Choroid plexus epithelial cell (primary cell): Measurements from ENCODE around the gene KRTAP5-3.
"Not testable (repeated sequence)": the region's sequence is repeated elsewhere in the genome, so short reads cannot be mapped to it uniquely, and the experiment has no call there.

Experiments
- DNase-seq: peaks from one replicate; pipeline ENCODE4 v3.0.0-alpha.2; 2010; ENCODE audit warnings: low read depth
- H3K4me3 ChIP-seq: 2 replicates; pipeline ENCODE4 v1.5.1; 2011; ENCODE audit warnings: low read depth, mild to moderate bottlenecking, control low read depth, low read length, moderate library complexity
- TF ChIP-seq, protein P1 (sequence below): conservative IDR thresholded peaks from 2 replicates; pipeline ENCODE4 v1.5.1; 2011; ENCODE audit warnings: low read depth, mild to moderate bottlenecking, control low read depth, inconsistent platforms, low read length, moderate library complexity

Gene KRTAP5-3

DNA sequence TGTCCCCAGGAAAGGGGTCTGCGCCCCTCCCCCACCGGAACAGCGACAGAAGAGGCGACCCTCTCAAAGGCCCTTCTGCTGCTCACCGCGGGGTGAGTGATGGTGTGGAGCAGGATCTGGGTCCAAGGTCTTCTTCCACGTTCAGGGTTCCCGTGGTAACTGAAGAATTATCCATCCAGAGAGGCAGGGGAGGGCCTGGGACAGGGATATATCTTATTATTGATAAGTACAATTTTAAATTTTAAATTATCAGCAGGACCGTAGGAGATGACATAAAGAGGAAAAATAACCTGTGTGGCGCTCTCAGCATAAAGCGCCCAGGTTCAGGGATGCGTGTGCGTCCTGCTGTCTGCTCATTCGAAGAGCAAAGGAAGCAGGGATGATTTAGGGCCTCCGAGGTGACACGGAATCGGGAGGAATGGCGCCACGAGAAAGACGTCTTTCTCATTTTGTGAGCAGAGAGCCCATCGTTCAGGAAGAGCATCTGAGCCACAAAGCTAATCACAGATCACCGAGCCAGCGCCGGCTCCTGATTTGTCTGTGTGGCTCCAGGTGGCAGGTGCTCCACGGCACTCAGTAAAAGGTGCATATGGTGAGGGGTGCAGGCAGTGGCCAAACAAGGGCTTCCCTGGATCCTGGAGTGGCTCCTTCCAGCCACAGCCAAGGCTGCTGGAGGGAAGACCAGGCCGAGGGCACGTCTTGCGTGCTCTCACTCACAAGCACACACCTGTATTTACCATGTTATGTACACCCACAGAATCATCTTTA lies 40.6 kb upstream of the KRTAP5-3 start:
- TF ChIP-seq, protein P1, sequence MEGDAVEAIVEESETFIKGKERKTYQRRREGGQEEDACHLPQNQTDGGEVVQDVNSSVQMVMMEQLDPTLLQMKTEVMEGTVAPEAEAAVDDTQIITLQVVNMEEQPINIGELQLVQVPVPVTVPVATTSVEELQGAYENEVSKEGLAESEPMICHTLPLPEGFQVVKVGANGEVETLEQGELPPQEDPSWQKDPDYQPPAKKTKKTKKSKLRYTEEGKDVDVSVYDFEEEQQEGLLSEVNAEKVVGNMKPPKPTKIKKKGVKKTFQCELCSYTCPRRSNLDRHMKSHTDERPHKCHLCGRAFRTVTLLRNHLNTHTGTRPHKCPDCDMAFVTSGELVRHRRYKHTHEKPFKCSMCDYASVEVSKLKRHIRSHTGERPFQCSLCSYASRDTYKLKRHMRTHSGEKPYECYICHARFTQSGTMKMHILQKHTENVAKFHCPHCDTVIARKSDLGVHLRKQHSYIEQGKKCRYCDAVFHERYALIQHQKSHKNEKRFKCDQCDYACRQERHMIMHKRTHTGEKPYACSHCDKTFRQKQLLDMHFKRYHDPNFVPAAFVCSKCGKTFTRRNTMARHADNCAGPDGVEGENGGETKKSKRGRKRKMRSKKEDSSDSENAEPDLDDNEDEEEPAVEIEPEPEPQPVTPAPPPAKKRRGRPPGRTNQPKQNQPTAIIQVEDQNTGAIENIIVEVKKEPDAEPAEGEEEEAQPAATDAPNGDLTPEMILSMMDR = no peak

DNA sequence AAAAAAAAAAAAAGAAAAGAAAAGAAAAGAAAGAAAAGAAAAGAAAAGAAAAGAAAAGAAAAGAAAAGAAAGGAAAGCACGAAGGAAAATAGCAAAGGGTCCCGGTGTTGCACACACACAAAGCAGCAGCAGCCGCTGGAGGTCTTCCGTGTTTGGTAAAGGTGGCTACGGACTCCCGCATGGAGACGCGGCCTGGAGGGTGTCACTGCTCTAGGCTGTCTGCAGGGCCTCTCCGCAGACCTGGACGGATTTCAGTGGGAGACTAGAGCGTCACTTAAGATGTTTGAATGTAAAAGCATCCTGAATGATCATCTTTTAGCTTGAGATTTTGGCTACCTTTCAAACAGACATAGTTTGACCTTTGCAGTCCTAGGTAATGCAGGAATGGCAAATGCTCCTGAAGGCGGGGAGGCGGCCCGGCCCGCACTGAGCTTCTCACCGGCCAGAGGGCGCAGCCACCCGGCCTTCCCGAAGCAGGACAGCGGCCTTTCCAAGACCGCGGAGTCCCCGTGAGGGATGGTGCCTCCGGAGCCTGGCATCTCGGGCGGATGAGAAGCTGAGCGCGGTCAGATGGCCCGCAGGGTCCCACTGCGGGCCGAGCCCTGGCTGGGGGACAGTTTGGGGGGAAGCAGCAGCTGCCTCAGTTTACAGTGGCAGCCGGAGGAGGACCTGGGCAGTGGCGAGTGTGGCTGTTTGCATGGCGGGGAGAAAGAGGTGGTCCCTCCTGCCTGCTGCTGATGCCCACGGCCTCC lies 39.8 kb upstream of the KRTAP5-3 start:
- TF ChIP-seq, protein P1 = no peak
- DNase-seq = no peak
- H3K4me3 ChIP-seq = no peak overlapping the region

More for the DNA sequence above, 40.6 kb upstream of the KRTAP5-3 start:
- H3K4me3 ChIP-seq = no peak overlapping the region
- DNase-seq = no peak

DNA sequence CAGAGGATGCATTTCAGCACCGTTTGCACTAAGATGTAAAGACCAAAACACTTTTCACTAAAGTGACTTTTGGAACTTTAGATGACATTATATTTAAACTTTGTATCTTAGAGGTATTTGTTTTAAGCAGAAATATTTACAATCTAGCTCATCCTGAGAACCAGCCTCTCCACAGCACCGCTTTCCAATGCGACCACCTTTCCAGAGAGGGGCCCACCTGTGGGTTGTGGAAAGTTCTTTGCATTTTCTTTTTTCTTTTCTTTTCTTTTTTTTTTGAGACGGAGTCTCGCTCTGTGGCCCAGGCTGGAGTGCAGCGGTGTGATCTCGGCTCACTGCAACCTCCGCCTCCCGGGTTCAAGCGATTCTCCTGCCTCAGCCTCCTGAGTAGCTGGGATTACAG lies 38.3 kb upstream of the KRTAP5-3 start:
- not testable (repeated sequence) for H3K4me3 ChIP-seq, DNase-seq

DNA sequence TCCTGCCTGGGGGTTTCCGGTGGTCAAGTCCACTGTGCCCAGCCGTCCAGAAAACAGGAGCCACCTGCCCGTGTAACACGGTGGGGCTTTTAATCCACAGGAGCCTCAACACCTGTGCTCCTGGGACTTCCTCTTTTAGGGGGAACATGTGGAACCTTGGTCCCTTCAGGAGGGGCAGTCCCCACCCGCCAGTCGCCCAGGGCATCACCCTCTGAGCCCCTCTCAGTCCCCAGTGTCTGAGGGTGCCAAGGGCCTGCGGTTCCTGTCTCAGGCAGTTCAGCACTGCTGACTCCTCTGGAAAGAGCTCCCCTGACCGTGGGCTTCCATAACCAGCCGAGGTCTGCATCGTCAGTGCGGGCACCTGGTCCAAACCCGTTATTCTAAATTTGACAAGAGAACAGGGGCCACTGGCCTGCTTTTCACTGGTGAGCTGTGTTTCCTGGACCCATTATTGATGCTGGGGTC lies 37.1 kb upstream of the KRTAP5-3 start:
- TF ChIP-seq, protein P1 = no peak
- no peak overlapping the region for H3K4me3 ChIP-seq
- no peak for DNase-seq

DNA sequence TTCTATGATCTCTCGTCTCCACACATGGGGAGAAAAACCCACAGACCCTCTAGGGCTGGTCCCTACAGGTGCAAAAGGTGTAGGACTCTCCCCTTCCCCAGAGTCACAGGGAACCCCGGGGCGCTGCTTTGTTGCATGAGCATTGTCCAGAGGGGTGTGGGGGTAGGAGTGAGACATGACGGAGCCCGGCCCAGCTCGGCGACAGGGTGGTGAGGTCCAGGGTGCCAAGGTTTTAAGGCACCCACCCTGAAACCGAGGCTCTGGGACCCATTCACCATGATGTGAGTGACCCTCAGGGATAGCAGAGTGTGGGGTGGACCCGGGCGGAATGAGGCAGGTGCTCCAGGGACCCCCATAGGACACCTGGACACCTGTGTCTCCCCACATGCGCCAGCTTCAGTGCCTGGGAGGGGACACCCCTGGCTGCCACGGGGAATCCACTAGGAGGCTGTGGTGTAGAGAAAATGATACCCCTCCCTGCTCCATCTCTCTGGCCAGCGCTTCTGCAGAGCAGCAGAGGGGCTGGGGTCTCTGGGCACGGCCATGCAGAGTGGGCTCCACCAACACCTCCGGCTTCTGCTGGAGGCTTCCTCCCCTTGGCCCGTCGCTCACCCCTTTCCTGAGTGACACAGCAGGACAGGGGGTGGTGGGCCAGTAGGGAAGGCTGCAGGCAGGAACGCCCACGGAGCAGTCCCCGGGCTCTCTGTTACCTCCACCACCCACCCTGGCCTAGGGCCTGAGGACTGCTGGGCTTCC lies 36.5 kb upstream of the KRTAP5-3 start:
- no peak overlapping the region for H3K4me3 ChIP-seq
- no peak for DNase-seq
- TF ChIP-seq, protein P1 = no peak

DNA sequence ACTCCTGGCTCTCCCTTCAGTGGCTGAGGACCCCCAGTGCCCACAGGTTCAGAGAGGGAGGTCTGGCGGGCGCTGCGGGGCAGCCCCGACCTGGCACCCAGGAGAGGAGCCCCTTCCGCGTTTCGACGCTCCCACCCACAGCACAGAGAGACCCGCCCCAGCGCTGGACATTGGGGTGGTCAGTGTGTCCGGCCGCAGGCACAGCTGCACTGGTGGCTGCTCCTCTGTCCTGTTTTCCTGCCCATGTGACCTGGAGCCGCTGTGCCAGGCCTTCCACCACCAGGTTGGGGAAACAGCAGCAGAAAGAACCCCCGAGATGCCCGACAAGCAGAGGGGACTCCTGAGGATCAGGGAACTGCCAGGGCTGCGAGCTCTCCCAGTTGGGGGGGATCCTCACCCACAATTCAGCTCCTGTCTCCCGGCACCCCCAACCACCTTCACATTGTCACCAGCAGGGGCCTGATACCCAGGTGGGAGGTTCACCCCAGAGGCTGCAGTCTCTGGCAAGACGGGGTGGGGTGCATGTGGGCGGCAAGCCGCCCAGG lies 35.0 kb upstream of the KRTAP5-3 start:
- no peak for DNase-seq
- H3K4me3 ChIP-seq = no peak overlapping the region
- TF ChIP-seq, protein P1 = no peak
